Ovary (tissue), 3 donors: Measurements from ENCODE around the gene NT5DC2.

Source experiments
- EP300 ChIP-seq: sonication (generic); formaldehyde crosslinking; IDR thresholded peaks from one replicate; pipeline ENCODE4 v1.6.1; 2017; ENCODE audit warnings: antibody characterized with exemption
- POLR2A ChIP-seq: fragments of 450-650 bp; IDR thresholded peaks from one replicate; pipeline ENCODE4 v1.6.1; 2017; ENCODE audit warnings: antibody characterized with exemption, mild to moderate bottlenecking, moderate library complexity
- TF ChIP-seq, protein P1 (sequence below), 3 donors: fragments of 450-650 bp in 2 of 3; fragments of 200-600 bp in 1 of 3; IDR thresholded peaks; one replicate each; pipeline versions ENCODE4 v1.5.1 to v1.8.0; 2016 to 2022; ENCODE audit warnings: antibody characterized with exemption in 3 of 3, mild to moderate bottlenecking in 1 of 3
- donor health status: DM: no; HTN: no; CAD: no.

GRCh38 chr3:52487050-52487787, 46.4 kb downstream of the NT5DC2 start:
- TF ChIP-seq EP300 (no peak), POLR2A (no peak)
- TF ChIP-seq, protein P1, sequence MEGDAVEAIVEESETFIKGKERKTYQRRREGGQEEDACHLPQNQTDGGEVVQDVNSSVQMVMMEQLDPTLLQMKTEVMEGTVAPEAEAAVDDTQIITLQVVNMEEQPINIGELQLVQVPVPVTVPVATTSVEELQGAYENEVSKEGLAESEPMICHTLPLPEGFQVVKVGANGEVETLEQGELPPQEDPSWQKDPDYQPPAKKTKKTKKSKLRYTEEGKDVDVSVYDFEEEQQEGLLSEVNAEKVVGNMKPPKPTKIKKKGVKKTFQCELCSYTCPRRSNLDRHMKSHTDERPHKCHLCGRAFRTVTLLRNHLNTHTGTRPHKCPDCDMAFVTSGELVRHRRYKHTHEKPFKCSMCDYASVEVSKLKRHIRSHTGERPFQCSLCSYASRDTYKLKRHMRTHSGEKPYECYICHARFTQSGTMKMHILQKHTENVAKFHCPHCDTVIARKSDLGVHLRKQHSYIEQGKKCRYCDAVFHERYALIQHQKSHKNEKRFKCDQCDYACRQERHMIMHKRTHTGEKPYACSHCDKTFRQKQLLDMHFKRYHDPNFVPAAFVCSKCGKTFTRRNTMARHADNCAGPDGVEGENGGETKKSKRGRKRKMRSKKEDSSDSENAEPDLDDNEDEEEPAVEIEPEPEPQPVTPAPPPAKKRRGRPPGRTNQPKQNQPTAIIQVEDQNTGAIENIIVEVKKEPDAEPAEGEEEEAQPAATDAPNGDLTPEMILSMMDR (IDR thresholded peaks at IDR 0.05) = no peak
